ENCODE results near the gene SCGB2B2. TPM values are rescaled to one million over a fixed set of nuclear protein-coding genes. Genes with fewer than 3 reads are reported as not detected.

The SCGB2B2 gene
- total RNA-seq, 2 experiments from 2014 or later: 0.30 to 0.42 TPM

DNA sequence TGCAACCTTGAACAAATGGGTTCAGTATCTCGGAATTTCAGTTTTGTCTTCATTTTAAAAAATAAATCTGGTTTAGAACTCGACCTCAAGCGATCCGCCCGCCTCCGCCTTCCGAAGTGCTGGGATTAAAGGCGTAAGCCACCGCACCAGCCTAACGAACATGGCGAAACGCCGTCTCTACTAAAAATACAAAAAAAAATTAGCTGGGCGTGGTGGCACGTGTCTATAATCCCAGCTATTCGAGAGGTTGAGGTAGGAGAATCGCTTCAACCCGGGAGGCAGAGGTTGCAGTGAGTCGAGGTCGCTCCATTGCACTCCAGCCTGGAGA lies 1.1 kb upstream of the SCGB2B2 start:
- ATAC-seq (ENCODE audit: poor library complexity) (no peak), DNase-seq (no peak)
- intact Hi-C loops (cut with DNase I, micrococcal nuclease): loop anchor here (5.0 to 10.0 kb wide), 5 partner anchors 36 to 506 kb away; partner anchors contain the start of genes GPI (in 1 of the 2), GRAMD1A (in 1 of the 2), LSM14A (in 1 of the 2) and PDCD2L (in 1 of the 2)
- H3K4me3 ChIP-seq (ENCODE audit: low read length): peak overlapping the region; percentile 60
- Mint-ChIP-seq H3K9me3 (peaks cover 9% of the 10 kb centered on the region), H3K27me3 (peaks cover 22% of the 10 kb centered on the region), H3K4me3 (peak overlapping the region; percentile 99), H3K36me3 (ENCODE audit: low read depth) (peaks cover 74% of the 10 kb centered on the region), H3K27ac (peak overlapping the region; percentile 99), H3K4me1 (ENCODE audit: low read depth) (peaks cover 35% of the 10 kb centered on the region)
- H3K4me1 ChIP-seq (ENCODE audit: insufficient read depth, low read length): peaks cover 23% of the 10 kb centered on the region
- peak overlapping the region; percentile 85 to 88 for H3K27ac ChIP-seq (ENCODE audit: low read depth in 1 of 2, low read length in 2 of 2)
- TF ChIP-seq, protein P1, sequence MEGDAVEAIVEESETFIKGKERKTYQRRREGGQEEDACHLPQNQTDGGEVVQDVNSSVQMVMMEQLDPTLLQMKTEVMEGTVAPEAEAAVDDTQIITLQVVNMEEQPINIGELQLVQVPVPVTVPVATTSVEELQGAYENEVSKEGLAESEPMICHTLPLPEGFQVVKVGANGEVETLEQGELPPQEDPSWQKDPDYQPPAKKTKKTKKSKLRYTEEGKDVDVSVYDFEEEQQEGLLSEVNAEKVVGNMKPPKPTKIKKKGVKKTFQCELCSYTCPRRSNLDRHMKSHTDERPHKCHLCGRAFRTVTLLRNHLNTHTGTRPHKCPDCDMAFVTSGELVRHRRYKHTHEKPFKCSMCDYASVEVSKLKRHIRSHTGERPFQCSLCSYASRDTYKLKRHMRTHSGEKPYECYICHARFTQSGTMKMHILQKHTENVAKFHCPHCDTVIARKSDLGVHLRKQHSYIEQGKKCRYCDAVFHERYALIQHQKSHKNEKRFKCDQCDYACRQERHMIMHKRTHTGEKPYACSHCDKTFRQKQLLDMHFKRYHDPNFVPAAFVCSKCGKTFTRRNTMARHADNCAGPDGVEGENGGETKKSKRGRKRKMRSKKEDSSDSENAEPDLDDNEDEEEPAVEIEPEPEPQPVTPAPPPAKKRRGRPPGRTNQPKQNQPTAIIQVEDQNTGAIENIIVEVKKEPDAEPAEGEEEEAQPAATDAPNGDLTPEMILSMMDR (IDR thresholded peaks at IDR 0.05): no peak
- CTCF ChIA-PET: interaction anchor here (1.2 kb wide), 1 partner anchor 38 kb away, joined by 3 read pairs; no protein-coding TSS in a partner anchor
- POLR2A ChIA-PET: interaction anchor here (0.7 to 1.8 kb wide), 14 partner anchors 9 to 1811 kb away, joined by 3 to 18 read pairs (median 4); partner anchors contain the start of genes LSM14A, ZNF181, ZNF30 and ZNF566
- peaks cover 39% of the 10 kb centered on the region for H3K36me3 ChIP-seq (ENCODE audit: insufficient read depth, low read length)
- peaks cover 0 to 26% of the 10 kb centered on the region in 2 experiments for H3K9me3 ChIP-seq (ENCODE audit: control insufficient read depth in 1 of 2, insufficient read depth in 1 of 2, low read length in 2 of 2)
- H3K27me3 ChIP-seq (ENCODE audit: control insufficient read depth in 1 of 2, insufficient read depth in 2 of 2, low read length in 2 of 2): no peaks in the 10 kb centered on the region

DNA sequence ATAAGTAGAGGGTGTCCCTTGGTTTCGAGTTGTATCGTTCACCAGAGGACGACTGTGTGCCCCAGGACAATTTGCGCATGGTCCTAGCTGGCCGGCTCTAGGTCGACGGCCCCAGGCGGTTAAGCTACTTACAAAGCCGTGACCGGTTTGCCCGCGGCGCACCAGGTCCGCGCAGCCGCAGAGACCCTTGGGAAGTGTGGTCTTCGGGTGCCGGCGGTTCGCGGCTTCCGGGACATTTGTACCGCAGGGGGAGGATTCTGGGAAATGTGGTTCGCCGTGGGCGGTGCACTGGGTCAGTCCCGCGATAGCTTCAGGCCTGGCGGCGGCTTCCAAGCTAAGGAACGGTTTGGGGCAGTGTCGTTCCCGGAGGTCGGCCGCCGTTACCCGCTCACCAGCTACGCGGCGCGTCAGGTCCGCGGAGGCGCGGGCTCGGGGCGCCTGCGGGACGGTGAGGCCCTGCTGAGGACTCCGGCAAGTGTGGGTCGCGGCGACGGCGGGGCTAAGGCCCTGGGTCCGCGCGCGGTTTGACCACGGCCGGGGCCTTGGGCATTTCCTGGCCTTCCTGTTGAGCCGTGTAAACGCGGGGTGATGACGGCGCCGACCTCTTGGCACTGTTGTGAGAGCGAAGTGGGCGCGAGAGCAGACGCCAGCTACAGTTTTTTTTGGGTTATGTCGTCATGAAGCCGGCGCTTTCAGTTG lies 576 bp upstream of the SCGB2B2 start, which contains the start of gene ZNF302:
ZNF302 (plus strand) TSS at position 293 of the 699 bp plus-strand sequence. CDS start 1,127 bp downstream, outside the sequence.
- CTCF ChIA-PET: interaction anchor here (1.0 to 1.2 kb wide), 2 partner anchors 38 to 56 kb away, joined by 3 to 4 read pairs; no protein-coding TSS in a partner anchor
- TF ChIP-seq, protein P1 (IDR thresholded peaks at IDR 0.05): no peak

DNA sequence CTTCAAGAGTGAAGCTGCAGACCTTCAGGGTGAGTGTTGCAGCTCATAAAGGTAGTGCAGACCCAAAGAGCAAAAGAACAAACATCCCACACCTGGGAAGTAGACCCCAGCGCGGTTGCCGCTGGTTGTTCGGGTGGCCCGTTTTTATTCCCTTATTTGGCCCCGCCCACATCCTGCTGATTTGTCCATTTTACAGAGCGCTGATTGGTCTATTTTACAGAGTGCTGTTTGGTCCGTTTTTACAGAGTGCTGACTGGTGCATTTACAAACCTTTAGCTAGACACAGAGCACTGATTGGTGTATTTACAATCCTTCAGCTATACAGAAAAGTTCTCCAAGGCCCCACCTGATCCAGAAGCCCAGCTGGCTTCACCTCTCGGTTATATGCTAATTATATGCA lies 1.0 kb downstream of the SCGB2B2 start:
- intact Hi-C loops (cut with DNase I, micrococcal nuclease): loop anchor here (2.0 to 10.0 kb wide), 6 partner anchors 34 to 504 kb away; partner anchors contain the start of genes GPI (in 1 of the 2), GRAMD1A (in 1 of the 2), LSM14A (in 1 of the 2) and PDCD2L (in 1 of the 2)
- DNase-seq (no peak), ATAC-seq (ENCODE audit: poor library complexity) (no peak)
- Histone ChIP-seq H3K9me3 (ENCODE audit: control insufficient read depth in 1 of 2, insufficient read depth in 1 of 2, low read length in 2 of 2) (peaks cover 0 to 5% of the 10 kb centered on the region in 2 experiments), H3K4me1 (ENCODE audit: insufficient read depth, low read length) (peaks cover 23% of the 10 kb centered on the region), H3K4me3 (ENCODE audit: low read length) (no peak overlapping the region), H3K36me3 (ENCODE audit: insufficient read depth, low read length) (peaks cover 18% of the 10 kb centered on the region), H3K27ac (ENCODE audit: low read depth in 1 of 2, low read length in 2 of 2) (no peak overlapping the region), H3K27me3 (ENCODE audit: control insufficient read depth in 1 of 2, insufficient read depth in 2 of 2, low read length in 2 of 2) (no peaks in the 10 kb centered on the region)
- Mint-ChIP-seq H3K27ac (peak overlapping the region; percentile 99), H3K9me3 (peaks cover 7% of the 10 kb centered on the region), H3K36me3 (ENCODE audit: low read depth) (peaks cover 53% of the 10 kb centered on the region), H3K4me3 (peak overlapping the region; percentile 99), H3K4me1 (ENCODE audit: low read depth) (peaks cover 35% of the 10 kb centered on the region), H3K27me3 (peaks cover 22% of the 10 kb centered on the region)
- ChIA-PET POLR2A (interaction anchor here (1.3 kb wide), 1 partner anchor 58 kb away, joined by 5 read pairs; the partner anchor contains the start of gene ZNF181), CTCF (interaction anchor here (1.2 kb wide), 1 partner anchor 49 kb away, joined by 3 read pairs; no protein-coding TSS in a partner anchor)
- TF ChIP-seq, protein P1 (IDR thresholded peaks at IDR 0.05): no peak

More for the DNA sequence above, 576 bp upstream of the SCGB2B2 start, which contains the start of gene ZNF302:
- Histone ChIP-seq H3K4me3 (ENCODE audit: low read length) (peak within 1 kb of the TSS; percentile 60), H3K27me3 (ENCODE audit: control insufficient read depth in 1 of 2, insufficient read depth in 2 of 2, low read length in 2 of 2) (no peaks in the 10 kb centered on the region), H3K4me1 (ENCODE audit: insufficient read depth, low read length) (peaks cover 23% of the 10 kb centered on the region), H3K9me3 (ENCODE audit: control insufficient read depth in 1 of 2, insufficient read depth in 1 of 2, low read length in 2 of 2) (peaks cover 0 to 21% of the 10 kb centered on the region in 2 experiments), H3K36me3 (ENCODE audit: insufficient read depth, low read length) (peaks cover 33% of the 10 kb centered on the region), H3K27ac (ENCODE audit: low read depth in 1 of 2, low read length in 2 of 2) (peak within 1 kb of the TSS; percentile 85 to 88)
- intact Hi-C loops (cut with DNase I, micrococcal nuclease): loop anchor here (1.0 to 10.0 kb wide), 9 partner anchors 35 to 505 kb away; partner anchors contain the start of genes ZNF599 (in 2 of the 2), GPI (in 1 of the 2), GRAMD1A (in 1 of the 2) and LSM14A (in 1 of the 2)
- Mint-ChIP-seq H3K4me1 (ENCODE audit: low read depth) (peaks cover 35% of the 10 kb centered on the region), H3K36me3 (ENCODE audit: low read depth) (peaks cover 69% of the 10 kb centered on the region), H3K27ac (peak within 1 kb of the TSS; percentile 99), H3K4me3 (peak within 1 kb of the TSS; percentile 99), H3K27me3 (peaks cover 22% of the 10 kb centered on the region), H3K9me3 (peaks cover 7% of the 10 kb centered on the region)
- ATAC-seq (ENCODE audit: poor library complexity): peak; percentile 86
- POLR2A ChIA-PET: interaction anchor here (0.7 to 1.8 kb wide), 17 partner anchors 9 to 1811 kb away, joined by 3 to 18 read pairs (median 4); partner anchors contain the start of genes GRAMD1A, LSM14A, ZNF181 and ZNF30
- DNase-seq: peak; percentile 87 to 97 (median 92)
